ENCODE results near the gene FAM180A. TPM values are rescaled to one million over a fixed set of nuclear protein-coding genes. Genes with fewer than 3 reads are reported as not detected.
"Not testable (repeated sequence)": the region's sequence is repeated elsewhere in the genome, so short reads cannot be mapped to it uniquely, and the experiment has no call there.

Gene FAM180A
- total RNA-seq, 2 donors from 2014 or later: 79.1 to 133 TPM

- TF ChIP-seq CTCF (IDR thresholded peaks at IDR 0.05): no peak
- no peaks in the 10 kb centered on the region for H3K9me3 ChIP-seq
- H3K27ac ChIP-seq: no peak overlapping the region
- DNase-seq (ENCODE audit: low spot score): no peak
- H3K27me3 ChIP-seq (replicated peaks; ENCODE audit: insufficient read depth): no peaks in the 10 kb centered on the region
- no peaks in the 10 kb centered on the region for H3K36me3 ChIP-seq
- peaks cover 0 to 15% of the 10 kb centered on the region in 2 donors for H3K4me1 ChIP-seq (ENCODE audit: control insufficient read depth in 1 of 2, low read depth in 2 of 2)
- H3K4me3 ChIP-seq: no peak overlapping the region
- ATAC-seq (ENCODE audit: insufficient number of reproducible peaks, low FRiP score, low read depth): no peak
Observed at GRCh38 chr7:135777626-135778398, 29.2 kb upstream of the FAM180A start.

GRCh38 chr7:135775915-135776314 lies 27.3 kb upstream of the FAM180A start:
- H3K4me3 ChIP-seq; H3K27ac ChIP-seq; DNase-seq (ENCODE audit: low spot score); H3K9me3 ChIP-seq; H3K27me3 ChIP-seq (replicated peaks; ENCODE audit: insufficient read depth); H3K36me3 ChIP-seq; ATAC-seq (ENCODE audit: insufficient number of reproducible peaks, low FRiP score, low read depth): not testable (repeated sequence)
- peaks cover 0 to 15% of the 10 kb centered on the region in 2 donors for H3K4me1 ChIP-seq (ENCODE audit: control insufficient read depth in 1 of 2, low read depth in 2 of 2)

- ATAC-seq (ENCODE audit: insufficient number of reproducible peaks, low FRiP score, low read depth) (no peak), DNase-seq (ENCODE audit: low spot score) (no peak)
- H3K4me1 ChIP-seq (ENCODE audit: control insufficient read depth in 1 of 2, low read depth in 2 of 2): peaks cover 0 to 11% of the 10 kb centered on the region in 2 donors
- TF ChIP-seq CTCF (IDR thresholded peaks at IDR 0.05): no peak
- H3K27ac ChIP-seq: no peak overlapping the region
- H3K9me3 ChIP-seq: no peaks in the 10 kb centered on the region
- no peaks in the 10 kb centered on the region for H3K36me3 ChIP-seq
- no peak overlapping the region for H3K4me3 ChIP-seq
- H3K27me3 ChIP-seq (replicated peaks; ENCODE audit: insufficient read depth): no peaks in the 10 kb centered on the region
Observed at GRCh38 chr7:135775230-135775629, 26.6 kb upstream of the FAM180A start.

GRCh38 chr7:135774284-135774683 lies 25.7 kb upstream of the FAM180A start:
- no peaks in the 10 kb centered on the region for H3K9me3 ChIP-seq
- no peak overlapping the region for H3K27ac ChIP-seq
- no peak for TF ChIP-seq CTCF (IDR thresholded peaks at IDR 0.05)
- no peaks in the 10 kb centered on the region for H3K27me3 ChIP-seq (replicated peaks; ENCODE audit: insufficient read depth)
- H3K4me3 ChIP-seq: no peak overlapping the region
- ATAC-seq (ENCODE audit: insufficient number of reproducible peaks, low FRiP score, low read depth) (no peak), DNase-seq (ENCODE audit: low spot score) (no peak)
- no peaks in the 10 kb centered on the region for H3K36me3 ChIP-seq
- H3K4me1 ChIP-seq (ENCODE audit: control insufficient read depth in 1 of 2, low read depth in 2 of 2): peaks cover 6 to 14% of the 10 kb centered on the region in 2 donors

- Histone ChIP-seq H3K4me1 (ENCODE audit: control insufficient read depth in 1 of 2, low read depth in 2 of 2) (peaks cover 14 to 22% of the 10 kb centered on the region in 2 donors), H3K4me3 (no peak overlapping the region), H3K36me3 (no peaks in the 10 kb centered on the region), H3K27ac (no peak overlapping the region), H3K9me3 (no peaks in the 10 kb centered on the region), H3K27me3 (replicated peaks; ENCODE audit: insufficient read depth) (no peaks in the 10 kb centered on the region)
- no peak for DNase-seq (ENCODE audit: low spot score)
- ATAC-seq (ENCODE audit: insufficient number of reproducible peaks, low FRiP score, low read depth): no peak
- TF ChIP-seq CTCF (IDR thresholded peaks at IDR 0.05): no peak
Observed at GRCh38 chr7:135773464-135773863, 24.9 kb upstream of the FAM180A start.
